ENCODE measurements around the gene AHNAK.
A peak's percentile ranks its signal among the peaks of the same experiment; 100 is the strongest.
"Not testable (repeated sequence)": the region's sequence is repeated elsewhere in the genome, so short reads cannot be mapped to it uniquely, and the experiment has no call there.

Gene AHNAK

DNA sequence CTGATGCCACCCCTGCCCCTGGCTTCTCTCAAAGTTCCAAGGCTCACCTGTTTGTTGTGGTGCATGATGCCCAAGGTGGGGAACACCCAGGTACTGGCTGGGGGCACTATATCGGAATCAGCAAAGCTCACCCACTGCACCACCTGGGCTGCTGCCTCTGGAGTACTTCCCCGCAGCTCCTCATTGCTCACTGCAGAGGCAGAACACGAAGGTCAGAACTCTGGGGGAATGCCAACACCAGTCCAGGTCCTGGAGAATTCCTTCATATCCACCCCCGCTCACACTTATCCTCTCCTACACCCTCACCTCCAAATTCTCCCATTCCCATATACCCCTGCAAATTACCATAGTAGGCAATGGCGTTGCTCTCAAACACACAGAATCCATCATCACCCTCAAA lies 24.9 kb upstream of the AHNAK start:
- DNase-seq, result not testable (repeated sequence)

- not testable (repeated sequence) for DNase-seq
These were observed 24.3 kb upstream of the AHNAK start for GRCh38 chr11:62570903-62571302.

- DNase-seq, result no peak
These were observed 23.0 kb upstream of the AHNAK start for GRCh38 chr11:62569611-62570010.

GRCh38 chr11:62567018-62567633 lies 20.5 kb upstream of the AHNAK start:
- no peak for DNase-seq

DNA sequence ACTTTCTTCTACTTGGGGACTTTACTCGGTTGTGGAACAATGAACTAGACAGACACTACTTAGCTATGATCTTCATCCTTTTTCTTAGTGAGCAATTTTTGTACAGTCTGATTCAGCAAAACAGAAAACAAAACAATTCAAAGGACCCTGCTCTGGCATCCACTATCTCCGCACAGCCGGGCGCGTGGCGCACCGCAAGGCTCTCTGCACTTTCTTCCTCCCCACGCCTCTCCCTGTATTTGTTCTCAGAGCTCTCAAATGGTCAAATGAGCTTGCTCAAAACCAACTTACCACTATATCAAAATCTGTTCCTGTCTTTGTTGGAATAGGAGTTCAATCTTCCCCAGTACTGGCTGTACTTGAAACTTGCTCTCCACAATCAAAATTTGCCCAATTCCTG lies 19.6 kb upstream of the AHNAK start:
- DNase-seq, result no peak

GRCh38 chr11:62565100-62565802 lies 18.6 kb upstream of the AHNAK start:
- no peak for DNase-seq

- not testable (repeated sequence) for DNase-seq
These were observed 15.1 kb upstream of the AHNAK start for GRCh38 chr11:62561677-62562230.

DNA sequence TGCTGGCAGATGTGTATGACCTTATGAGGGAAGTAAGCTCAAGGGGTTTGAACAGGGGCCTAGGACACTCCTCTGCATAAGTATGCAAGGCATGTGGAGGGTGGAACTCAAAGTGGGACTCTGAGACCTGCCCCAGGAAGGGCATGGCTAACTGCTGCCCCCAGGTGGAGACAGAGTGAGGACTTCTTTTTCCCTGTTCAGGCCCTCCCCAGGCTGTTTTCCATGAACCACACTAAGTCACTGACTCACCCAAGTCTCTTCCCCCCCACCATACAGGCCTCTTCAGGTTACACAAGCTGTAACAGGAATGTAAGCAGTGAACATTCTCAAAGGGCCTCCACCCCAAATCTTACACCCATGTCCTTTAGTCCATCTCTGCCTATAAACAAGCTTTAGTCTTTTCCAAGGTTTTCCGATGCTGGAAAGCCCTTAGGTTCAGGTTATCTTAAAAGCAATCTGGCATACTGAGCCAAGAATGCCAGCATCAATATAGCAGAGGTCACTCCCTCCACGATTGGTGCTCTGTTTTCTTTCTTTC lies 14.0 kb upstream of the AHNAK start:
- peak; percentile 75 for DNase-seq

- DNase-seq, result not testable (repeated sequence)
These were observed 13.0 kb upstream of the AHNAK start for GRCh38 chr11:62559626-62560025.

DNA sequence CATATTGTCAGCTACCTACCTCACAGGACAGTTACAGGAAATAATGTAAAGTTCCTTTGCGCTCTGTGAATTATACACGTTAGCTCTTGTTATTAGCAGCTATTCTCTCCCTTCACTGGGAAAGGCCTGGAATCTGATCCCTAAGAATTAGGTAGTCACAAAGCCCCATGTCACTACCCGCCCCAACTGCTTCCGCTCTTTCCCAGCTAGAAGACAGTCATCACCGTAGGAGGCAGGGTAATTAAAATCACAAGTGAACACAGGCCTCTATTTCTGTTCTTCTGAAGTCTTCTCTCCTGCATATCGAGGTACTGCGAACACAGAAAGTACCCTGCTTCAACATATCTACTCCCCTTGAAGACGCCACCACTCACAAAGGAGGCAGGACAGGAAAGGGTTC lies 12.6 kb upstream of the AHNAK start:
- DNase-seq, result no peak

GRCh38 chr11:62558669-62559068 lies 12.1 kb upstream of the AHNAK start:
- no peak for DNase-seq

DNA sequence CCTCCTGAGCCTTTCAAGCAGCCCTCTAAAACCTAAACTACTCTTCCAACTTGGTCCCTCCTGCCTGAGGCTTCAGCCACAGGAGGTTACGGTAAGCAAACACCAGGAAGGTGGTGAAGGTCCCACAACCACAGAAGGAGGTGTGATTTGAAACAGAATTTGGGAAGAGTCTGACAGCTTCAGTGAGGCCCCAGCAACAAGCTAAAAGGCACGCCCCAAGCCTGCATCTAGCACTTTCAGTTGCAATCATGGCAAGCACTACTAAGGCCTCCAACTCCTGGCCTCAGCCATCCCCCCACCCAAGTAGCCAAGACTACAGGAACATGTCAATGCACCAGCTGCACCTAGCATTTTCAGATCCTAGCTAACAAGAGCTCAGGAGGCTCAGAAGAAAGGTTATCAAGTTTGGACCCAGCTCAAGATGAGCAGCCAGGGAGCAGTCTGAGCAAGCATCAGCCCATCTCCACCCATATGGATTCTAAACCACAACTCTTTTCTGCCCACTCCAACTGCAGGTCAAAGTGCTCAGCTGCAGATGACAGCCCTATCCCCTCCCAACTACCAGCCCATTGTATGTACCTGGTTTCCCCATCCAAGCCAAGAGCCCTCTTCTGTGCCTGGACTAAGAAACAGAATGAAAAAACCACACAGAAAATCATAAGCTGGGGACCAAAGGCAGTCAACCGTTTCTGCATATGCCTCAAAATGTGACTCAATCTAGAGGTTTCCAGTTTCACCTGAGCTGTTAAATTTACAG lies 10.4 kb upstream of the AHNAK start:
- DNase-seq, result no peak

GRCh38 chr11:62556108-62556874 lies 9.7 kb upstream of the AHNAK start:
- DNase-seq, result peak; percentile 51

DNA sequence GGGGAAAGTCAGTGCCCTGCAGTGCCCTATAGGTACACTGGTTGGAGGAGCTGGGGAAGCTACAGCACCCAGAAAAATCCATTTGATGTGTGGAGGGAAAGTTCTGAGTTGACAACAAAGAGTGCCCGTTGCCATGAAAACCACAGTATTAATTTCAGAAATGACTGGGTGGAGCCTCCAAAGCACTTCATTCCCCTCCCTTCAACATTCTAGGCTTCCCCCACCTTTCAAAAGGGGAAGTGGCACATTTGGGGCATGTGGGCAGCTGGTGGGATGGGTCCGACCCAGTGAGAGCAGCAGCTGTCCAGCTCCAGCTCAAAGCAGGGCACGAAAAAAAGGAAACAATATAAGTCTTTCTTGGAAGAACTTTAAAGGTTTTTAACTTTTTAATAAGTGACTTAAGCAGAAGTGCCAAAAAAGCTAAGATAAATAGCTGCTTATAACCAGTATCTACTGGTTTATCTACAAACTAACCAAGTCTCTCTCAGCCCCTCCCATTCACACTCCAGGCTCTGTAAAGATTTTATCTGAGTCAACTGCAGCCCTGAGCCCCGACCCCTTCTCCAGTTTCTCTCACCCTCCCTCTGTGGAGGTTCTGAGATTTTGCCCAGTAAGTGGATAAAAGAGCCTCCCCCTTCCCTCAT lies 9.0 kb upstream of the AHNAK start:
- DNase-seq, result no peak

DNA sequence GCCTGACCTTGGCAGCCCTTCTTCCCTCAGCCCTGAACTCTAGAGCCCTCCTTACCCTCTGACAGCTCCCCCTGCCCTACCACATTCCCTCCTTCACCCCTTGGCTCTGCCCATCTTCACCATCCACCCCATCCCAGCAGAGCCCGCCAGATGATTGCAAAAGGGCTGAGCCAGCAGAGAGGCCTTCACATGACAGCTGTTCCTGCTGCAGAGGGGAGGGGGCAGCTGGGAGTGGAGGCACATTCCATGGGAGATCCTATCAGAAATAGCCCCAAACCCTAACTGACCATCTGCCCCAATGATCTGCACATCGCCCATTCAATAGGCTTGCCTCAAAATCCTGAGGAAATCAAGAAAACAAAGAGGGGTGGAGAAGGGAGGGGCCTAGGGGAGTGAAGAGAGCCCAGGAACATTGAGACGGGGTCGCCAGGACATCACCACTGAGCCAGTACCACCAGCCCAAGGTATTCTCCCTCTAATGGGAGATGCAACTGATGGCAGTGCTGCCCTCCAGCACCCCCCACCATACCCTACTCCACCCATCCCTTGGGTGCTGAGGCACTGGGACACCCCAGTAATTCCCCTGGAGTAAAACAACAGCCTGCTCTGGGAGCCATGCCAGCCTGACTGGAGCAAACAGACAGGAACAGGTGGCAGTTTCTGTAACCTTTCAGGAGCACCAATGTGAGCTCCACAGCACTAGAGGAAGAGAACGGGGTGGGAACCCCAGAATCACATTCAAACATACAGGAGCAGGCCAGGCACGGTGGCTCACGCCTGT lies 8.0 kb upstream of the AHNAK start:
- no peak for DNase-seq

GRCh38 chr11:62553839-62554361 lies 7.3 kb upstream of the AHNAK start:
- DNase-seq, result no peak

DNA sequence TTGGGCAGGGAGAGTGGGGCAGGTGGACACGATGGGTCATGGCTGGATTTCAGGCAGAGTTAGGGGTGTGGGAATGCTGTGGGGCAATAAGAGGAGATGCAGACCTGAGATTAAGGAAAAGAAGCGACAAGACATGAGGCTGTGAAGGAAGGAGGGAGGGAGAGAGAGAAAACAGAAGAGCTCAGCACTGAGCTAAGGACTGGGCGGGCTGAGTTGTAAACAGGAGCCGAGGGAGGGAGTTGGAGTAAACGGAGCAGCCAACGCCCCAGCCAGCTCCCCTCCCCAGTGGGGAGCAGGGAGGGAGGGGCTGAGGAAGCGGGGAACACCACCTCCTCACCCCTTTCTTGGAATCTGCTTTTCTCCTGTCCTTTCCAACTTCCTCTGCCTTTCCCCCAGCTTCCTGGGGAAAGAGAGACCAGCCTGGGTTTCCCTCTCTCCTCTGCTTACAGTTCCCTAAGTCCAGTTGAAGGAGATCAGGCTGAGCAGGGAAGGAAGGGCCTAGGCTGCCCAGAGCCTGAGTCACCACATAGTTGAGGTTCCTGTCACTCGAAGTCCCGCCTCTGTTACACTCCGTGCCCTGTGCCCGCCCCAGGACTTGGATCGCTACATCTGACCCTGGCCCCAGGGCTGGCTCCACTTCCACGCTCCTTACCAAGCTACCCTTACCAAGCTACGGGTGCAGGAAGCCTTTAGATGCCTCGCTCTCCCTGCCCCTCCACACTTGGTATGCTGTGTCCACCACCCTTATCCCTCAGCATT lies 6.7 kb upstream of the AHNAK start:
- DNase-seq, result no peak

GRCh38 chr11:62552485-62553079 lies 6.0 kb upstream of the AHNAK start:
- DNase-seq, result no peak

DNA sequence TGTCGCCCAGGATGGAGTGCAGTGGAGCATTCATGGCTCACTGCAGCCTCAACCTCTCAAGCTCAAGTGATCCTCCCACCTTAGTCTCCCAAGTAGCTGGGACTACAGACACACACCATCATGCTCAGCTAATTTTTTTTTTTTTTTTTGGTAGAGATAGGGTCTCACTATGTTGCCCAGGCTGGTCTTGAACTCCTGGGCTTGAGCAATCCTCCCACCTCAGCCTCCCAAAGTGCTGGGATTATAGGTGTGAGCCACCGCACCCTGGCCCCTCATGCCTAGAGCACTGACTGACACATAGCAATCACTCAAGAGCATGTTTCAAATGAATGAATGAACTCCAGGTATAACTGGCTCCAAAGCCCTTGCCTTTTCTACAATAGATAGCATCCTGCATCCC lies 3.9 kb upstream of the AHNAK start:
- DNase-seq, result not testable (repeated sequence)

Measured in activated naive CD4-positive, alpha-beta T cell treated with anti-CD3 and anti-CD28 coated beads, Interleukin-2, amount 50 U/mL, for 16 hours (primary cell).